CD4-positive, alpha-beta T cell treated with Interleukin-2 at 100 ng/mL for 4 hours (primary cell): ENCODE measurements around the gene GRAMD2B.

Source experiments
- DNase-seq: peaks from one replicate; pipeline ENCODE4 v3.0.0-alpha.2; 2020; ENCODE audit warnings: low spot score

The GRAMD2B gene

DNA sequence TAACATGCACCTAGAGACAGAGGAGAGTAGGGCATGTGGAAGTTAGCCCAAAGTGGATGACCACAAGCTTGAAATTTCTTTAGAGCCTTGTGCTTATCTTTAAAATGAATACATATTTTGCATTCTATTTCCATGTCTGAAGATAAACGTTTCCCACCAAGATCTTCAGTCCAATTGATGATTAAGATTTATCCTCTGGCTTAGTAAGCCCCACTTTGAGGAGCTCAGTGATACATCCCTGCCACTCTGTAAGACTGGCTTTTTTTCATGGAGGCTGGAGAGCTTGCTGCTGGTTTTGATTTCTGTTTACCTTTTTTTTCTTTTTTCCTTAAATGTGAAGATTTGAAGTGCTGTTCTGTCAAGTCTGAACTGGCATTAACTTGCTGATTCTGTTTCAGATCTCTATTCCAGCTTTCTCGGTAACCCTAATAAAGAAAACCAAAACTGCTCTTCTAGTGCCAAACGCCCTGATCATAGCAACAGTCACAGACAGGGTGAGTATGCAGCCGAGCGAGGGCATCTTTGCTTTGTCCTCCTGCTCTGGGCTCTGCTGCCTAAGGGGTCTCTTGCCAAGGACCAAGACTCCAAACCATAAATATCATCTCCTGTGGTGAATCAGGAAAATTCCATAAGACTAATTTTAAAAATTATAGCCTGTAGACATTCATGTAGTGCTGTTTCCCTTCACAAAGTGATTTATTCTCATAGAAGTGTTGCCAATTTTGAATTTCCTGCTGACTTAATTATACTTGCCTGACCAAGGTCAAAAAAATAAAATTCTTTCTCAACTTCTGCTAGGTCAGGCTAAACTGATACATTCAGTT lies 54.3 kb downstream of the GRAMD2B start:
- no peak for DNase-seq

GRCh38 chr5:126479810-126480209 lies 56.6 kb downstream of the GRAMD2B start:
- no peak for DNase-seq

DNA sequence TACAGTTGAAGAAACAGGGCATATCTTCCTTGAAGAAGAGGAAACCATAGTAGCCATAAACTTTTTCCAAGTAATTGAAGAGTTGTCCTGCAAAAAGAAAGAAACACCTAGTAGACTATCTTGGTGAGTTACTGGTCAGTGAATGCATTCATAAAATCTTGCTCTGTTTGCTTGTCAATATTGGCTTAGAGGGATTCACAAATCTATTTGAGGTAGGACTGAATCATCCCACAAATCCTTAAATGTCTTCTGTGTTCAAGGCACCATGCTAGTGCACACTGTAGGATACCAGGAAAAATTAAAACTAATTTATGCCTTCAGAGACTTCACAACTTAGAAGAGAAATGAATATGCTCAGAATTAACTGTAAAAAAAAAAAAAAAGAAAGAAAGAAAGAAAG lies 57.6 kb downstream of the GRAMD2B start:
- no peak for DNase-seq

- DNase-seq: no peak
Measured at GRCh38 chr5:126481243-126481642, 58.0 kb downstream of the GRAMD2B start.

- DNase-seq: no peak
Measured at GRCh38 chr5:126482591-126482990, 59.4 kb downstream of the GRAMD2B start.

- no peak for DNase-seq
Measured at GRCh38 chr5:126483156-126483555, 59.9 kb downstream of the GRAMD2B start.

DNA sequence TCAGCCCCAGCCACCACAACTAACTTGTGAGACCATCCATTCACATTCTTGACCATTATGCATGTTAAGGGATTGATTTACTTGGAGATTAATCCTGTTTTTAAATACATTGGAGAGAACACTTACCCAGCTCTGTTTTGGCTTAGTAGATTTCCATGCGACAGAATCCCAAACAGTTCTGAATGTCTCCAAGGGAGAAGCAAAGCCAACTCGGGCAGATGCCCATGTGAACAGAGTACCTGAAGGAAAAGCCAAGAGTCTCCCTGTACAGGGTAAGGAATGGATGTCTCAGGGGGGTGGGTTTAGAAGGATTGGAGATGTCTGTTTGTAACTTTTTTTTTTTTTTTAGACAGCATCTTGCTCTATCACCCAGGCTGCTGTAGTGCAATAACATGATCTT lies 61.0 kb downstream of the GRAMD2B start:
- no peak for DNase-seq

DNA sequence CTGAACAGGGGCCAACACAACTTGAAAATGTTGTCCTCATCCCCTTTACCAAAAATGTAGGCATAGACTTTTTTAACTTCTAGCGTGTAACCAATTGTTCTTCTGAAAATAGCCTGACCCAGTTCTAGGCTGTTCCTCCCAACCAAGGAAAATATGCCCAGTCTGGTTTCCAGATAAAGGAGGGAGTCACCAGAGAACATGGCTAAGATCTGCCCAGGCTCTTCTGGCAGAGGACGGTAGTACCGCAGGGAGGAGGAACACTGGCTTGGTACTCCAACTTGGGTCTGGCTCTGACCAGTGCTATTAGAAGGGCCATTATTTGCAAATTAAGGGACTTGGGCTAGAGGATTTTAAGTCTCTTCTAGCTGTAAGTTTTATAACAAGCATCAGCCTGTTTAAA lies 63.1 kb downstream of the GRAMD2B start:
- DNase-seq: no peak

DNA sequence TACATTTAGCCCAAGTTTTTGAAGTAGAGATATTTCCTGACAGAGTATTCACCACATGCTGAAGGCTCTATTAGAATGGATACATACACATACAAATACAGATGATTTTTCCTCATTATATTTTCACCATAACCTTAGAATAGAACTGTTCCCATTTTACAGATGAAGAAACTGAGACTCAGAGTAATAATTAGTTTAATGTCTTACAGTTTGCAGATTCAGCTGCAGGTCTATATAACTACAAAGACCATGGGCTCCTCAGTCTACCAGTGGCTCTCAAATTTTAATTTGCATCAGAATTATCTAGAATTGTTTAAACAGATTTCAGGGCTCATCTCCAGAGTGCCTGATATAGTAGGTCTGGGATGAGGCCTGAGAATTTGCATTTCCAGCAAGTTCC lies 64.4 kb downstream of the GRAMD2B start:
- no peak for DNase-seq

DNA sequence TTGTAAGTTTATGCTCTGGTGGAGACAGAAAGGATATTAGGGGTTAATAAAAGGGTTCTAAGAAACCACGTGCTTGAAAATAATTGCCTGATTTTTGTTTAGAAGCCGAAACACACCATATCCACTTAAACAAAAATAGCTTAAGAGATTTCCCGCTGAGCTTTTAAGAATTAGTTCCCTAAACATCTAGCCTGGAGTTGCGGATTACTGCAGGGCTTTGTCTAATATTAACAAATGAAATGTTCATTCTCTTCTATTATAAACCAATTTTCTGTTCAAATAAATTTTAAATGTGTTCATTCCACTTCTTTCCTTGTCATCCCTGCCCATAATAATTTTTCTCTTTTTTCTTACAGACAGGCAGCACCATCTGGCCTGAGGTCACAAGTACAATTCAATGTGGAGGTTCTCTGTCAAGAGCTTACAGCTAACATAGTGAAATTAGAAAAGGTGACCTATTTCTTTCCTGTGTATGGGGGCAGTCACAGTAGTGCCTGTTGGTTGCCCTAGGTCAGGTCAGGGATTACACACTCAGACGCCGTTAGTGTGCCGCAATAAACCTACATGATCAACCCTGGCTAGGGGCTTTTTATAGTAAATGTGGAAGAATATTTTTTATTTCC lies 65.3 kb downstream of the GRAMD2B start:
- no peak for DNase-seq

GRCh38 chr5:126490167-126490940 lies 67.1 kb downstream of the GRAMD2B start:
- no peak for DNase-seq

DNA sequence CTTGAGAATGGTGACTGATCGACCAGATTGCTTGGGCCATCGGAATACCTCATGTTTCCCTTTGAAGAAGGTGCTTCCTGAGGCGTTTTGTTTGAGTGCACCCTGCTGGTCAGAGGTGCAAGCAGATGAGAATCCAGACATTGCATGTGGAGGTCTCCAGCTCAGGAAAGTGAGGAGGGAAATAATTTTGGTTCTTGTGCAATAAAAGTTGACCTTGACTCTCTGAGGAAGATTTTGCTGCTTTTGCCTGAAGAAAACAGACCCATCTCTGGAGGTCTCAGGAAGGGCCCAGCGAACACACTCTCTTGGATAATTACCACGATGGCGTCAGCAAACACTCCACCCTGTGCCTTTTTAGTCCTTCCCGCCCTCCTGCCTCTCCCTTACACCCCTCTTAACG lies 69.7 kb downstream of the GRAMD2B start:
- no peak for DNase-seq

GRCh38 chr5:126494393-126494792 lies 71.2 kb downstream of the GRAMD2B start:
- no peak for DNase-seq

DNA sequence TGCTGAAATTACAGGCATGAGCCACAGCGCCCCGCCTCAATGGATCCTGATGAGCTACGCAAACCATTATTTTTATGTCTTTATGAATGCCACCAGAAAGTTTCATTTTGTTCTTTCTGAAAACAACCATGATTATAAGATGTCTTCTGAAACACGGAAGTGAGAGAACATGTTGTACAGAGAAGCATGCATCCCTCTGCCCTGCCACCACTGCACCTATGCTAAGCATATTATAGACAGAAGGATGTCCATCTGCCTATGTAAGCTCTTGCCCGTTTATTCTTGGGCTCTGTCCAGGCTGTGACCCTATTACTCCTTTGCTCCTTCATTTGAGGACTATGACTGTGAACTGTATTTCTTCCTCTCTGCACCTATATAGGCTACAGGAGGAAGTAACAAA lies 74.3 kb downstream of the GRAMD2B start:
- DNase-seq: no peak

GRCh38 chr5:126499278-126499677 lies 76.1 kb downstream of the GRAMD2B start:
- no peak for DNase-seq

DNA sequence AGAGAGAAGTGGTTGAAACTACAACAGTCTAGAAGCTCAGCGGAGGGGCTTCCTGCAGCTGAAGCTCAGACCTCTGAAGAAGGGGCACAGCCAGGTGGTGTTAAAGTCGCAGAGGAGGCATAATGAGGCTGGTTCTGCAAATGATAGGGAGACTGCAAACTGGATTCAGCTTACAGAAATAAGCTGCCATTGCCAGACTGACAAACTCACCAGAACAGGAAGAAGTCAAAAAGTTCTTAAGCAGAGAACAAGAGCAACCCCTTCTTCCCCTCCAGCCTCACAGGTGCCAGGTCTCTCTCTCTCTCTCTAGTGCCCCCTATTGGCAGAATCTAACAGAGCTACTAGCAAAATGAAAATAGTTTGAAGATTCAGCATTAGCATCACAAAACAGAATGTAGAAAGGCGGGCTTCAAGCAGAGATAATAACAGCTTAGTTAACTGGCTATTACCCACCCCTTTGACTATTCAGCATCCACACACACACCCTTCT lies 76.7 kb downstream of the GRAMD2B start:
- DNase-seq: peak; percentile 70

DNA sequence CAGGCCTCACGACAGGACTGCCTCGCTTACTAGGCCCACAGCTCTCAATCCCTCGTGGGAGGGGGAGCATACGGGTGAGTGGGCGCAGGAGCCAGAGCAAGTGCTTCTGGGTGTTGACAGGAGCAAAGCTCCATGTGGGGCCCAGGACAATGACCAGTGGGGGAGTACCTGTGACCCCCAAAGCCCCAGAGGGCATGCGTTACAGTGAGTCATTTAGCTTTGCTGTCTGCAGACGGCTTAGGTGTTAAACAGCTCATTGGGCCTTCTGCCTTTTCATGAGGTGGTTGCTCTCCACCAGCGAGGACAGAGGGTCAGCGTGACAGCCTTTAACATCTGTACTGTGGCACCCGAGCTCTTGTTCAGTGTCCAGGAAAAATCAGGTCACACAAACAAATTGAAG lies 78.2 kb downstream of the GRAMD2B start:
- no peak for DNase-seq

- peak; percentile 12 for DNase-seq
Measured at GRCh38 chr5:126503602-126504104, 80.4 kb downstream of the GRAMD2B start.

- DNase-seq: no peak
Measured at GRCh38 chr5:126506079-126506478, 82.9 kb downstream of the GRAMD2B start.

GRCh38 chr5:126508251-126508961 lies 85.2 kb downstream of the GRAMD2B start:
- no peak for DNase-seq

- peak; percentile 44 for DNase-seq
Measured at GRCh38 chr5:126508962-126509279, 85.7 kb downstream of the GRAMD2B start.

DNA sequence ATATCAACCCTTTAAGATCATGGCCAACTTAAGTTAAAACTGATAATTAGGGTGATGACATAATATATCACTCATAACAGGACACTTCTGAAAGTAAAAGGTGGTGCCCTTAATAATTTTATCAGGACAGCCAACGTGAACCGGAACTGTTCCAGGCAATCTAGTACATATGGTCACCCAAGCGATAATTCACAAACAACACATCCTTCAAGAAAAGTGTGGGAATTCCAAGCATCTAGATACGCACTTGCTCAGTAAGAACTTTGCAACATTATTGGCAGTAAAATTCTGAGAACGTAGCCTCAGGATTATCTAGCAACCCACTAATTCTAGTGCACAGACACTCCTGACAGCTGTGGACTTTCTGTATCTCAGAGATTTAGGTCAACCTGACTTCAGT lies 86.1 kb downstream of the GRAMD2B start:
- no peak for DNase-seq
